CD4-positive, alpha-beta T cell (primary cell): ENCODE data around the gene JUP. TPM values are rescaled to one million over a fixed set of nuclear protein-coding genes. Genes with fewer than 3 reads are reported as not detected.

ENCODE experiments used
- ATAC-seq: fragments of 200-7000 bp; cut with Tn5 transposase; one replicate; pipeline ENCODE4 v1.10.0; 2022; ENCODE audit warnings: mild to moderate bottlenecking; ENCODE audit not compliant: poor library complexity
- CTCF ChIA-PET: fragments of 350-600 bp; sonication (Branson Sonifier 250); formaldehyde crosslinking; loops from one replicate; lab custom pipeline; 2021; ENCODE audit warnings: antibody characterized with exemption, inconsistent platforms; lab: Charles Lee
- POLR2A ChIA-PET: fragments of 350-600 bp; sonication (Branson Sonifier 250); formaldehyde crosslinking; loops from one replicate; lab custom pipeline; 2021; ENCODE audit warnings: antibody characterized with exemption, inconsistent platforms; lab: Charles Lee
- DNase-seq, 14 experiments: peaks; one replicate each; pipeline ENCODE4 v3.0.0-alpha.2; 2013 to 2020; ENCODE audit warnings: mixed read lengths in 2 of 14
- H3K27ac ChIP-seq, 2 donors: one replicate each; pipeline versions ENCODE4 v1.5.1 to v1.7.0; 2013; ENCODE audit warnings: low read length in 2 of 2, low read depth in 1 of 2, mild to moderate bottlenecking in 1 of 2
- H3K27me3 ChIP-seq, 2 experiments: 1 replicate in 1 of 2; 2 replicates in 1 of 2; pipeline versions ENCODE4 v1.6.1 to v1.7.0; 2013; ENCODE audit warnings: low read length in 2 of 2, control low read depth in 1 of 2, mild to moderate bottlenecking in 1 of 2, moderate library complexity in 1 of 2; ENCODE audit not compliant: insufficient read depth in 2 of 2, control insufficient read depth in 1 of 2
- H3K36me3 ChIP-seq: one replicate; pipeline ENCODE4 v1.6.1; 2013; ENCODE audit warnings: low read length, control low read depth; ENCODE audit not compliant: insufficient read depth
- H3K4me1 ChIP-seq: one replicate; pipeline ENCODE4 v1.6.1; 2013; ENCODE audit warnings: low read length, control low read depth; ENCODE audit not compliant: insufficient read depth
- H3K4me3 ChIP-seq: one replicate; pipeline ENCODE4 v1.5.1; 2013; ENCODE audit warnings: mild to moderate bottlenecking, low read length, moderate library complexity
- H3K9me3 ChIP-seq, 2 experiments: 1 replicate in 1 of 2; 2 replicates in 1 of 2; pipeline versions ENCODE4 v1.6.1 to v1.7.0; 2013; ENCODE audit warnings: low read length in 2 of 2, mild to moderate bottlenecking in 2 of 2, control low read depth in 1 of 2, moderate library complexity in 1 of 2; ENCODE audit not compliant: control insufficient read depth in 1 of 2, insufficient read depth in 1 of 2
- H3K27ac Mint-ChIP-seq: one replicate; pipeline ENCODE4 v1.8.0; 2020; ENCODE audit warnings: mixed read lengths
- H3K27me3 Mint-ChIP-seq: one replicate; pipeline ENCODE4 v1.8.0; 2021; ENCODE audit warnings: mixed read lengths
- H3K36me3 Mint-ChIP-seq: one replicate; pipeline ENCODE4 v1.8.0; 2021; ENCODE audit warnings: low read depth, mixed read lengths
- H3K4me1 Mint-ChIP-seq: one replicate; pipeline ENCODE4 v1.8.0; 2021; ENCODE audit warnings: low read depth, mixed read lengths
- H3K4me3 Mint-ChIP-seq: one replicate; pipeline ENCODE4 v1.8.0; 2020; ENCODE audit warnings: mild to moderate bottlenecking, mixed read lengths
- H3K9me3 Mint-ChIP-seq: one replicate; pipeline ENCODE4 v1.8.0; 2020; ENCODE audit warnings: mixed read lengths
- CTCF ChIP-seq: fragments of 200-600 bp; IDR thresholded peaks from one replicate; pipeline ENCODE4 v1.8.0; 2022; ENCODE audit warnings: antibody characterized with exemption, mild to moderate bottlenecking
- intact Hi-C, 2 experiments: fragments of 100-400 bp; cut with DNase I in 1 of 2; cut with micrococcal nuclease in 1 of 2; formaldehyde crosslinking; loops; one replicate each; pipeline versions ENCODE4 v1.15.1 to v1.9.0; 2023 to 2025; cut with DNase I, micrococcal nuclease
- total RNA-seq, 174 experiments: library from RNA in 2 of 174; stranded (reverse) in 2 of 174; gene quantifications; one replicate each; pipeline ENCODE4 v1.2.3 and lab custom pipeline; 2021 to 2026

Gene JUP
- total RNA-seq, 2 experiments from 2014 or later = 0.88 to 1.1 TPM

GRCh38 chr17:41722231-41722630 lies 64.3 kb downstream of the JUP start:
- Mint-ChIP-seq H3K4me1 (peaks cover 8% of the 10 kb centered on the region), H3K9me3 (no peaks in the 10 kb centered on the region), H3K27ac (no peak overlapping the region), H3K4me3 (no peak overlapping the region), H3K36me3 (no peaks in the 10 kb centered on the region), H3K27me3 (peaks cover 16% of the 10 kb centered on the region)
- Histone ChIP-seq H3K36me3 (no peaks in the 10 kb centered on the region), H3K27me3 (no peaks in the 10 kb centered on the region), H3K4me3 (no peak overlapping the region), H3K27ac (no peak overlapping the region), H3K4me1 (peaks cover 7% of the 10 kb centered on the region), H3K9me3 (no peaks in the 10 kb centered on the region)
- no peak for ATAC-seq
- ChIA-PET POLR2A (no interaction called here), CTCF (no interaction called here)
- DNase-seq = no peak
- intact Hi-C loops = no loop called here
- no peak for TF ChIP-seq CTCF

GRCh38 chr17:41718287-41718645 lies 68.2 kb downstream of the JUP start:
- intact Hi-C loops = no loop called here
- peaks cover 6% of the 10 kb centered on the region for H3K27me3 Mint-ChIP-seq
- H3K36me3 ChIP-seq = no peaks in the 10 kb centered on the region
- H3K4me1 Mint-ChIP-seq = peaks cover 8% of the 10 kb centered on the region
- H3K9me3 ChIP-seq = no peaks in the 10 kb centered on the region
- peaks cover 12% of the 10 kb centered on the region for H3K4me1 ChIP-seq
- no peak for ATAC-seq
- no peak for DNase-seq
- no peak overlapping the region for H3K4me3 Mint-ChIP-seq
- no peak overlapping the region for H3K27ac Mint-ChIP-seq
- H3K9me3 Mint-ChIP-seq = no peaks in the 10 kb centered on the region
- H3K27me3 ChIP-seq = no peaks in the 10 kb centered on the region
- H3K27ac ChIP-seq = no peak overlapping the region
- no peak overlapping the region for H3K4me3 ChIP-seq
- ChIA-PET POLR2A (interaction anchor here (1.0 kb wide), 1 partner anchor 29 kb away, joined by 3 read pairs; no protein-coding TSS in a partner anchor), CTCF (no interaction called here)
- TF ChIP-seq CTCF = no peak
- no peaks in the 10 kb centered on the region for H3K36me3 Mint-ChIP-seq

GRCh38 chr17:41717408-41718286 lies 68.9 kb downstream of the JUP start:
- H3K27ac ChIP-seq = no peak overlapping the region
- peaks cover 6% of the 10 kb centered on the region for H3K27me3 Mint-ChIP-seq
- no peak overlapping the region for H3K4me3 ChIP-seq

More at GRCh38 chr17:41717408-41718286, 68.9 kb downstream of the JUP start:
- peaks cover 8% of the 10 kb centered on the region for H3K4me1 Mint-ChIP-seq
- DNase-seq = peak in 9 of 14 experiments; percentile 22 to 55 (median 37)
- no peaks in the 10 kb centered on the region for H3K9me3 Mint-ChIP-seq
- no peak for TF ChIP-seq CTCF
- H3K4me1 ChIP-seq = peaks cover 12% of the 10 kb centered on the region
- H3K9me3 ChIP-seq = no peaks in the 10 kb centered on the region
- H3K36me3 ChIP-seq = no peaks in the 10 kb centered on the region
- intact Hi-C loops = no loop called here
- no peaks in the 10 kb centered on the region for H3K27me3 ChIP-seq
- no peaks in the 10 kb centered on the region for H3K36me3 Mint-ChIP-seq
- ChIA-PET POLR2A (interaction anchor here (1.0 kb wide), 1 partner anchor 28 kb away, joined by 3 read pairs; no protein-coding TSS in a partner anchor), CTCF (no interaction called here)
- peak; percentile 95 for ATAC-seq
- H3K27ac Mint-ChIP-seq = peak overlapping the region; percentile 68
- H3K4me3 Mint-ChIP-seq = no peak overlapping the region
